B cell (primary cell): ENCODE data around the gene AZGP1. TPM values are rescaled to one million over a fixed set of nuclear protein-coding genes. Genes with fewer than 3 reads are reported as not detected.

Experiments
- ATAC-seq: fragments of 200-7000 bp; cut with Tn5 transposase; one replicate; pipeline ENCODE4 v1.10.0; 2021; ENCODE audit warnings: low read depth, mild to moderate bottlenecking, moderate number of reproducible peaks, moderate library complexity
- CTCF ChIA-PET: fragments of 350-600 bp; sonication (Branson Sonifier 250); formaldehyde crosslinking; loops from one replicate; lab custom pipeline; 2021; ENCODE audit warnings: antibody characterized with exemption, inconsistent platforms; lab: Charles Lee
- POLR2A ChIA-PET: fragments of 350-600 bp; sonication (Branson Sonifier 250); formaldehyde crosslinking; loops from one replicate; lab custom pipeline; 2021; ENCODE audit warnings: antibody characterized with exemption; lab: Charles Lee
- DNase-seq: peaks from one replicate; pipeline ENCODE4 v3.0.0; 2013
- H2AFZ ChIP-seq: 2 replicates; pipeline ENCODE4 v1.6.1; 2012; ENCODE audit warnings: mild to moderate bottlenecking, low read depth, low read length; ENCODE audit not compliant: insufficient read depth, poor library complexity, severe bottlenecking
- H3K27ac ChIP-seq, 2 donors: 1 replicate in 1 of 2; 2 replicates in 1 of 2; pipeline ENCODE4 v1.5.1; 2012 to 2013; ENCODE audit warnings: low read length in 2 of 2, mild to moderate bottlenecking in 2 of 2, moderate library complexity in 1 of 2
- H3K27me3 ChIP-seq, 4 experiments: fragments of 200-600 bp in 1 of 4; sonication (generic) in 1 of 4; replicated peaks in 1 of 4; 1 replicate in 2 of 4; 2 replicates in 2 of 4; pipeline versions ENCODE4 v1.6.1 to v1.7.0; 2013 to 2016; ENCODE audit warnings: low read length in 3 of 4, mild to moderate bottlenecking in 2 of 4, mixed read lengths in 1 of 4, moderate library complexity in 1 of 4; ENCODE audit not compliant: insufficient read depth in 4 of 4, control insufficient read depth in 3 of 4; ENCODE audit errors: control extremely low read depth in 1 of 4
- H3K36me3 ChIP-seq, 2 experiments: replicated peaks in 1 of 2; 1 replicate in 1 of 2; 2 replicates in 1 of 2; pipeline versions ENCODE4 v1.6.1 to v1.7.1; 2013; ENCODE audit warnings: low read length in 1 of 2; ENCODE audit not compliant: insufficient read depth in 2 of 2, control insufficient read depth in 1 of 2; ENCODE audit errors: control extremely low read depth in 1 of 2, extremely low read depth in 1 of 2
- H3K4me1 ChIP-seq, 2 donors: fragments of 200-600 bp in 1 of 2; sonication (generic) in 1 of 2; 1 replicate in 1 of 2; 2 replicates in 1 of 2; pipeline versions ENCODE4 v1.5.1 to v1.6.1; 2013 to 2017; ENCODE audit warnings: low read length in 2 of 2; ENCODE audit not compliant: control insufficient read depth in 2 of 2, insufficient read depth in 2 of 2
- H3K4me2 ChIP-seq: replicated peaks from 2 replicates; pipeline ENCODE3; 2012; ENCODE audit warnings: mild to moderate bottlenecking, low read depth, low read length; ENCODE audit not compliant: poor library complexity, severe bottlenecking
- H3K4me3 ChIP-seq, 5 experiments: fragments of 200-600 bp in 1 of 5; sonication (generic) in 1 of 5; 1 replicate in 3 of 5; 2 replicates in 2 of 5; pipeline versions ENCODE4 v1.5.1 to v1.7.0; 2011 to 2016; ENCODE audit warnings: low read length in 4 of 5, mild to moderate bottlenecking in 4 of 5, low read depth in 2 of 5, control low read depth in 1 of 5, moderate library complexity in 1 of 5; ENCODE audit not compliant: insufficient read depth in 1 of 5; ENCODE audit errors: control extremely low read depth in 1 of 5, extremely low read depth in 1 of 5
- H3K79me2 ChIP-seq: fragments of 200-600 bp; sonication (generic); one replicate; pipeline ENCODE4 v1.6.0; 2016; ENCODE audit warnings: low read length; ENCODE audit not compliant: control insufficient read depth, insufficient read depth
- H3K9ac ChIP-seq: fragments of 200-600 bp; sonication (generic); 2 replicates; pipeline ENCODE4 v1.6.1; 2017; ENCODE audit warnings: mild to moderate bottlenecking, low read length, moderate library complexity
- H3K9me3 ChIP-seq, 3 donors: one replicate each; pipeline versions ENCODE4 v1.6.1 to v1.7.1; 2013; ENCODE audit warnings: low read length in 2 of 3; ENCODE audit not compliant: control insufficient read depth in 2 of 3, insufficient read depth in 1 of 3; ENCODE audit errors: control extremely low read depth in 1 of 3
- H4K20me1 ChIP-seq: 2 replicates; pipeline ENCODE4 v1.6.0; 2012; ENCODE audit warnings: mild to moderate bottlenecking, low read length; ENCODE audit not compliant: insufficient read depth, control insufficient read depth, poor library complexity, severe bottlenecking
- H3K27ac Mint-ChIP-seq: one replicate; pipeline ENCODE4 v1.8.0; 2021; ENCODE audit warnings: mixed read lengths
- H3K27me3 Mint-ChIP-seq: one replicate; pipeline ENCODE4 v1.8.0; 2021; ENCODE audit warnings: mixed read lengths
- H3K4me1 Mint-ChIP-seq: one replicate; pipeline ENCODE4 v1.8.0; 2021; ENCODE audit warnings: mixed read lengths
- H3K4me3 Mint-ChIP-seq: one replicate; pipeline ENCODE4 v1.8.0; 2021; ENCODE audit warnings: mixed read lengths
- H3K9me3 Mint-ChIP-seq: one replicate; pipeline ENCODE4 v1.8.0; 2022; ENCODE audit warnings: mixed read lengths; ENCODE audit not compliant: insufficient read depth
- CTCF ChIP-seq: fragments of 200-600 bp; IDR thresholded peaks from one replicate; pipeline ENCODE4 v1.8.0; 2022; ENCODE audit warnings: antibody characterized with exemption, mild to moderate bottlenecking
- EZH2 ChIP-seq: IDR thresholded peaks from 2 replicates; pipeline ENCODE4 v1.6.1; 2012; ENCODE audit warnings: borderline replicate concordance, low read depth, mild to moderate bottlenecking, moderate library complexity, low read length; ENCODE audit not compliant: insufficient read depth, poor library complexity, severe bottlenecking
- WGBS: methylation state at CpG from one replicate; pipeline ENCODE4 v1.1.5; 2013; ENCODE audit warnings: missing lambda C conversion rate; ENCODE audit not compliant: insufficient coverage; 5-methylcytosine and 5-hydroxymethylcytosine counted together
- intact Hi-C: fragments of 100-400 bp; cut with micrococcal nuclease; formaldehyde crosslinking; loops from one replicate; pipeline ENCODE4 v1.10.0; 2022
- polyA plus RNA-seq: library from polyadenylated mRNA; depleted of rRNA; stranded (reverse); fragments of >200 nt; gene quantifications from 2 replicates; pipeline ENCODE4 v1.2.3, GENCODE V29; 2012
- total RNA-seq, 2 donors: library from RNA; stranded (reverse); fragments of 120-200 nt in 1 of 2; gene quantifications; 1 replicate in 1 of 2; 2 replicates in 1 of 2; pipeline versions ENCODE4 v1.2.3 to v1.2.4, GENCODE V29; 2013 to 2022

Gene AZGP1
- total and polyA plus RNA-seq, 2 donors (not counting 1 experiment from before 2014, with no cell fraction given) = not detected

GRCh38 chr7:100023526-100023925, 47.7 kb upstream of the AZGP1 start:
- H3K4me2 ChIP-seq = no peak overlapping the region
- CTCF ChIA-PET = no interaction called here
- POLR2A ChIA-PET = no interaction called here
- no peak overlapping the region for H3K9ac ChIP-seq
- DNase-seq = no peak
- H3K4me1 Mint-ChIP-seq = peaks cover 15% of the 10 kb centered on the region
- no peak overlapping the region for H2AFZ ChIP-seq
- H3K4me1 ChIP-seq = no peaks in the 10 kb centered on the region
- no peak overlapping the region for H3K27ac Mint-ChIP-seq
- TF ChIP-seq CTCF = no peak
- TF ChIP-seq EZH2 = no peak
- no peaks in the 10 kb centered on the region for H3K27me3 Mint-ChIP-seq
- H3K36me3 ChIP-seq = peaks cover 12 to 22% of the 10 kb centered on the region in 2 experiments
- intact Hi-C loops = no loop called here
- WGBS = 99% methylated on average over 11 of the region's 12 CpGs
- peaks cover 6% of the 10 kb centered on the region for H4K20me1 ChIP-seq
- no peak for ATAC-seq
- no peak overlapping the region for H3K27ac ChIP-seq
- no peaks in the 10 kb centered on the region for H3K27me3 ChIP-seq
- H3K79me2 ChIP-seq = peaks cover 54% of the 10 kb centered on the region
- H3K9me3 Mint-ChIP-seq = no peaks in the 10 kb centered on the region
- H3K4me3 Mint-ChIP-seq = no peak overlapping the region
- no peak overlapping the region for H3K4me3 ChIP-seq
- no peaks in the 10 kb centered on the region for H3K9me3 ChIP-seq

GRCh38 chr7:100022621-100023020, 46.8 kb upstream of the AZGP1 start:
- CTCF ChIA-PET = interaction anchor here (1.3 kb wide), 1 partner anchor 27 kb away, joined by 3 read pairs; the partner anchor contains the start of gene ZSCAN21

More at GRCh38 chr7:100022621-100023020, 46.8 kb upstream of the AZGP1 start:
- no peak overlapping the region for H3K27ac ChIP-seq
- Mint-ChIP-seq H3K27me3 (no peaks in the 10 kb centered on the region), H3K4me1 (peaks cover 21% of the 10 kb centered on the region), H3K27ac (no peak overlapping the region), H3K4me3 (no peak overlapping the region), H3K9me3 (no peaks in the 10 kb centered on the region)
- H3K79me2 ChIP-seq = peaks cover 63% of the 10 kb centered on the region
- H3K9ac ChIP-seq = no peak overlapping the region
- H3K36me3 ChIP-seq = peaks cover 12 to 22% of the 10 kb centered on the region in 2 experiments
- no peaks in the 10 kb centered on the region for H3K9me3 ChIP-seq
- no peak for ATAC-seq
- no peak overlapping the region for H2AFZ ChIP-seq
- H3K4me3 ChIP-seq = no peak overlapping the region
- intact Hi-C loops = no loop called here
- H4K20me1 ChIP-seq = peaks cover 6% of the 10 kb centered on the region
- WGBS = 50% methylated on average over 2 of the region's 5 CpGs
- no peak for TF ChIP-seq CTCF
- no peak for TF ChIP-seq EZH2
- H3K4me1 ChIP-seq = peaks cover 0 to 3% of the 10 kb centered on the region in 2 donors
- POLR2A ChIA-PET = no interaction called here
- no peaks in the 10 kb centered on the region for H3K27me3 ChIP-seq
- H3K4me2 ChIP-seq = no peak overlapping the region
- DNase-seq = no peak
